ENCODE measurements around the gene PNPO.

GRCh38 chr17:47918006-47918405 is 23.4 kb upstream of the PNPO start:
- TF ChIP-seq EZH2 (IDR thresholded peaks at IDR 0.05; ENCODE audit: insufficient read depth, poor library complexity, severe bottlenecking): no peak
- no peak for TF ChIP-seq EZH2phosphoT487 (IDR thresholded peaks at IDR 0.05; ENCODE audit: insufficient read depth, low read depth)
